H1 (cell line): ENCODE results near the gene TDRD9. TPM values are rescaled to one million over a fixed set of nuclear protein-coding genes. Genes with fewer than 3 reads are reported as not detected.

Experiments used
- CTCF ChIA-PET: fragments of 300-600 bp; sonication (Branson Sonifier 250); formaldehyde crosslinking; loops from one replicate; lab custom pipeline; 2021; ENCODE audit not compliant: partially characterized antibody; lab: Charles Lee
- POLR2A ChIA-PET: fragments of 300-600 bp; sonication (Branson Sonifier 250); formaldehyde crosslinking; loops from one replicate; lab custom pipeline; 2021; ENCODE audit warnings: inconsistent platforms; ENCODE audit not compliant: partially characterized antibody; lab: Charles Lee
- DNase-seq, 2 experiments: peaks; one replicate each; pipeline versions ENCODE4 v3.0.0 to v3.0.0-alpha.2; 2010 to 2022; ENCODE audit warnings: low spot score in 2 of 2, low read depth in 1 of 2, mixed read lengths in 1 of 2
- FAIRE-seq: peaks from 2 replicates; lab custom pipeline; 2011; peaks lifted over from hg19 to GRCh38; lab: Jason Lieb, UNC
- H2AFZ ChIP-seq: 2 replicates; pipeline ENCODE4 v1.8.1; 2012; ENCODE audit warnings: low read length, inconsistent platforms
- H2AK5ac ChIP-seq: 2 replicates; pipeline ENCODE4 v1.6.1; 2013; ENCODE audit warnings: low read depth, low read length
- H2BK120ac ChIP-seq: replicated peaks from 2 replicates; pipeline ENCODE3; 2013; ENCODE audit warnings: low read depth, low read length, inconsistent platforms
- H2BK12ac ChIP-seq: 2 replicates; pipeline ENCODE4 v1.6.1; 2013; ENCODE audit warnings: low read depth, low read length
- H2BK15ac ChIP-seq: 2 replicates; pipeline ENCODE4 v1.6.1; 2013; ENCODE audit warnings: low read length
- H2BK20ac ChIP-seq: 2 replicates; pipeline ENCODE4 v1.6.1; 2013; ENCODE audit warnings: low read length
- H2BK5ac ChIP-seq: 2 replicates; pipeline ENCODE4 v1.6.1; 2013; ENCODE audit warnings: low read depth, low read length
- H3K14ac ChIP-seq: 2 replicates; pipeline ENCODE4 v1.6.1; 2013; ENCODE audit warnings: inconsistent platforms; ENCODE audit not compliant: insufficient read length
- H3K18ac ChIP-seq: 2 replicates; pipeline ENCODE4 v1.6.1; 2013; ENCODE audit warnings: low read length; ENCODE audit errors: extremely low read depth
- H3K23ac ChIP-seq: 2 replicates; pipeline ENCODE4 v1.6.1; 2013; ENCODE audit warnings: inconsistent platforms; ENCODE audit not compliant: insufficient read length
- H3K23me2 ChIP-seq: 2 replicates; pipeline ENCODE4 v1.6.1; 2013; ENCODE audit warnings: low read depth, low read length
- H3K27ac ChIP-seq: 2 replicates; pipeline ENCODE4 v1.6.1; 2011; ENCODE audit warnings: low read depth, low read length, inconsistent platforms
- H3K27me3 ChIP-seq, 4 experiments: replicated peaks in 1 of 4; 1 replicate in 1 of 4; 2 replicates in 3 of 4; pipeline versions ENCODE4 v1.6.1 to v1.8.1; 2011 to 2013; ENCODE audit warnings: low read length in 3 of 4, mild to moderate bottlenecking in 3 of 4, inconsistent platforms in 2 of 4, mixed read lengths in 2 of 4, moderate library complexity in 1 of 4; ENCODE audit not compliant: control insufficient read depth in 3 of 4, insufficient read depth in 3 of 4; ENCODE audit errors: extremely low read depth in 1 of 4
- H3K36me3 ChIP-seq, 4 experiments: 2 replicates each; pipeline versions ENCODE4 v1.6.1 to v1.8.1; 2011 to 2013; ENCODE audit warnings: mild to moderate bottlenecking in 4 of 4, low read length in 3 of 4, moderate library complexity in 2 of 4, control low read depth in 1 of 4, inconsistent platforms in 1 of 4; ENCODE audit not compliant: insufficient read depth in 4 of 4, control insufficient read depth in 2 of 4
- H3K4ac ChIP-seq: replicated peaks from 2 replicates; pipeline ENCODE3; 2013; ENCODE audit warnings: low read length, low read depth, mixed read lengths, inconsistent platforms; ENCODE audit not compliant: insufficient read length
- H3K4me1 ChIP-seq, 4 experiments: replicated peaks in 1 of 4; 1 replicate in 1 of 4; 2 replicates in 3 of 4; pipeline versions ENCODE4 v1.6.1 to v1.8.1; 2011 to 2013; ENCODE audit warnings: low read length in 3 of 4, inconsistent platforms in 2 of 4, mixed read lengths in 1 of 4; ENCODE audit not compliant: insufficient read depth in 4 of 4, control insufficient read depth in 3 of 4
- H3K4me2 ChIP-seq, 2 experiments: 2 replicates each; pipeline versions ENCODE4 v1.6.1 to v1.8.1; 2011 to 2013; ENCODE audit warnings: low read depth in 2 of 2, low read length in 2 of 2, control low read depth in 1 of 2, inconsistent platforms in 1 of 2, mild to moderate bottlenecking in 1 of 2; ENCODE audit not compliant: insufficient read depth in 1 of 2
- H3K4me3 ChIP-seq, 4 experiments: fragments of 200-600, 300-600 bp in 1 of 4; sonication (generic), shearing (Covaris generic), sonication (Bioruptor Twin) in 1 of 4; 2 replicates each; pipeline versions ENCODE4 v1.5.1 to v1.8.1; 2011 to 2016; ENCODE audit warnings: low read length in 4 of 4, low read depth in 3 of 4, control low read depth in 2 of 4, inconsistent platforms in 2 of 4, mild to moderate bottlenecking in 2 of 4, mixed read lengths in 1 of 4, moderate library complexity in 1 of 4; ENCODE audit not compliant: insufficient read depth in 2 of 4; ENCODE audit errors: extremely low read depth in 1 of 4
- H3K56ac ChIP-seq: replicated peaks from 2 replicates; pipeline ENCODE3; 2013; ENCODE audit warnings: low read depth, mild to moderate bottlenecking, mixed read lengths, low read length, inconsistent platforms; ENCODE audit not compliant: insufficient read length
- H3K79me1 ChIP-seq: 2 replicates; pipeline ENCODE4 v1.6.1; 2013; ENCODE audit warnings: low read depth, low read length, control low read depth
- H3K79me2 ChIP-seq, 2 experiments: 2 replicates each; pipeline versions ENCODE4 v1.6.1 to v1.8.1; 2012 to 2013; ENCODE audit warnings: low read length in 2 of 2, mild to moderate bottlenecking in 2 of 2, inconsistent platforms in 1 of 2; ENCODE audit not compliant: insufficient read depth in 2 of 2, control insufficient read depth in 1 of 2
- H3K9ac ChIP-seq, 4 experiments: replicated peaks in 1 of 4; 1 replicate in 1 of 4; 2 replicates in 3 of 4; pipeline versions ENCODE4 v1.6.1 to v1.8.1; 2011 to 2013; ENCODE audit warnings: low read depth in 3 of 4, low read length in 3 of 4, control low read depth in 2 of 4, mild to moderate bottlenecking in 2 of 4, moderate library complexity in 2 of 4, inconsistent platforms in 1 of 4; ENCODE audit errors: extremely low read depth in 1 of 4
- H3K9me3 ChIP-seq, 2 experiments: 2 replicates each; pipeline versions ENCODE4 v1.6.1 to v1.8.1; 2012 to 2013; ENCODE audit warnings: mild to moderate bottlenecking in 2 of 2, moderate library complexity in 2 of 2, control low read depth in 1 of 2, inconsistent platforms in 1 of 2, low read depth in 1 of 2, low read length in 1 of 2, mixed read lengths in 1 of 2; ENCODE audit not compliant: insufficient read depth in 2 of 2
- H4K20me1 ChIP-seq, 2 experiments: replicated peaks in 1 of 2; 2 replicates each; pipeline versions ENCODE3 to v1.8.1; 2011 to 2013; ENCODE audit warnings: inconsistent platforms in 2 of 2, low read length in 2 of 2, mild to moderate bottlenecking in 1 of 2; ENCODE audit not compliant: insufficient read depth in 2 of 2, control insufficient read depth in 1 of 2
- H4K5ac ChIP-seq: 2 replicates; pipeline ENCODE4 v1.6.1; 2013; ENCODE audit warnings: low read length, low read depth, mixed read lengths, inconsistent platforms; ENCODE audit not compliant: insufficient read length
- H4K8ac ChIP-seq: 2 replicates; pipeline ENCODE4 v1.8.0; 2013; ENCODE audit warnings: mild to moderate bottlenecking, moderate library complexity, low read length, inconsistent platforms; ENCODE audit not compliant: insufficient read depth; ENCODE audit errors: extremely low read depth
- H4K91ac ChIP-seq: replicated peaks from 2 replicates; pipeline ENCODE3; 2013; ENCODE audit warnings: low read length, mixed read lengths, inconsistent platforms; ENCODE audit not compliant: insufficient read length
- CREB1 ChIP-seq: IDR thresholded peaks from 2 replicates; pipeline ENCODE4 v1.6.1; 2012; ENCODE audit warnings: inconsistent platforms
- GABPA ChIP-seq: IDR thresholded peaks from 2 replicates; pipeline ENCODE4 v1.6.1; 2011; ENCODE audit warnings: mild to moderate bottlenecking, low read length, moderate library complexity, borderline replicate concordance; ENCODE audit not compliant: insufficient read depth
- JUN ChIP-seq: IDR thresholded peaks from 2 replicates; pipeline ENCODE4 v1.6.1; 2011; ENCODE audit warnings: low read depth, mild to moderate bottlenecking, improper control_type of control experiment, low read length
- KDM4A ChIP-seq: IDR thresholded peaks from one replicate; pipeline ENCODE4 v1.7.1; 2012; ENCODE audit warnings: low read depth, mild to moderate bottlenecking, moderate library complexity, low read length, inconsistent platforms; ENCODE audit not compliant: severe bottlenecking
- KDM5A ChIP-seq: fragments of 200-600 bp; IDR thresholded peaks from 2 replicates; pipeline ENCODE4 v1.7.1; 2012; ENCODE audit warnings: mild to moderate bottlenecking, low read length, inconsistent platforms, mixed read lengths
- RBBP5 ChIP-seq: IDR thresholded peaks from 2 replicates; pipeline ENCODE4 v1.7.1; 2012; ENCODE audit warnings: low read depth, mild to moderate bottlenecking, inconsistent platforms, low read length, moderate library complexity, borderline replicate concordance
- SAP30 ChIP-seq: fragments of 300-600 bp; sonication (generic); IDR thresholded peaks from 2 replicates; pipeline ENCODE4 v1.7.1; 2012; ENCODE audit warnings: low read length, moderate library complexity, mild to moderate bottlenecking, inconsistent platforms; ENCODE audit not compliant: insufficient read depth, insufficient replicate concordance
- SRF ChIP-seq: IDR thresholded peaks from 2 replicates; pipeline ENCODE4 v1.6.1; 2011; ENCODE audit warnings: mild to moderate bottlenecking, low read depth, low read length, moderate library complexity
- TCF12 ChIP-seq: IDR thresholded peaks from 2 replicates; pipeline ENCODE4 v1.6.1; 2011; ENCODE audit warnings: low read depth, mild to moderate bottlenecking, low read length
- USF2 ChIP-seq: IDR thresholded peaks from 2 replicates; pipeline ENCODE4 v1.6.1; 2011; ENCODE audit warnings: low read length, improper control_type of control experiment
- YY1 ChIP-seq: IDR thresholded peaks from 2 replicates; pipeline ENCODE4 v1.6.1; 2011; ENCODE audit warnings: low read depth, mild to moderate bottlenecking, low read length
- WGBS, 2 experiments: shearing (Covaris generic) in 1 of 2; methylation state at CpG; one replicate each; pipeline versions ENCODE4 v1.1.6 to v1.1.7; 2013 to 2015; ENCODE audit warnings: low lambda C conversion rate in 2 of 2, mixed read lengths in 2 of 2, inconsistent platforms in 1 of 2, low coverage in 1 of 2, missing lambda C conversion rate in 1 of 2; ENCODE audit not compliant: insufficient replicate concordance in 2 of 2, insufficient coverage in 1 of 2, insufficient read length in 1 of 2; ENCODE audit errors: extremely low coverage in 1 of 2, missing lambda C conversion rate in 1 of 2; 5-methylcytosine and 5-hydroxymethylcytosine counted together
- polyA plus RNA-seq, 7 experiments: library from polyadenylated mRNA; depleted of rRNA in 3 of 7; stranded (reverse) in 5 of 7; unstranded in 2 of 7; fragments of >200 nt in 5 of 7; fragments of 200-250 nt in 2 of 7; gene quantifications; 1 replicate in 5 of 7; 2 replicates in 1 of 7; 4 replicates in 1 of 7; pipeline versions ENCODE4 v1.2.1 to v1.2.3, GENCODE V29; 2011 to 2013; ENCODE audit warnings: missing spikeins in 2 of 7, mixed read lengths in 2 of 7
- total RNA-seq: library from RNA; stranded (reverse); fragmentation: NEBNext Ultra II Directional; extraction: Animal tissue kit (Norgen Biotek cat#: 25700); gene quantifications from 2 replicates; pipeline ENCODE4 v1.2.1, GENCODE V29; 2021

Gene TDRD9
- total and polyA plus RNA-seq, 2 of the 8 experiments (the other 6 are each of a cell fraction or from before 2014, with no cell fraction given), result not detected

GRCh38 chr14:103989034-103989433 is 60.8 kb downstream of the TDRD9 start:
- CTCF ChIA-PET, result interaction anchor here (2.4 to 4.9 kb wide), 2 partner anchors 8 to 88 kb away, joined by 8 to 21 read pairs; no protein-coding TSS in a partner anchor
- WGBS, 2 experiments, result 83% methylated on average over 1 of the region's 1 CpG; no CpG with 5 or more reads in 1 of the 2 experiments
- no peak overlapping the region for H3K9ac ChIP-seq

More at GRCh38 chr14:103989034-103989433, 60.8 kb downstream of the TDRD9 start:
- Histone ChIP-seq H3K79me1 (no peaks in the 10 kb centered on the region), H4K91ac (no peak overlapping the region), H3K27me3 (no peaks in the 10 kb centered on the region), H2BK120ac (no peak overlapping the region), H2BK12ac (no peak overlapping the region), H4K8ac (no peak overlapping the region), H3K56ac (no peak overlapping the region), H4K5ac (no peak overlapping the region), H3K23ac (no peak overlapping the region), H3K4ac (no peak overlapping the region), H2BK15ac (no peak overlapping the region), H2AK5ac (no peak overlapping the region), H4K20me1 (no peaks in the 10 kb centered on the region), H3K4me3 (no peak overlapping the region), H3K27ac (no peak overlapping the region), H3K36me3 (no peaks in the 10 kb centered on the region), H3K4me2 (no peak overlapping the region), H2BK20ac (no peak overlapping the region), H2BK5ac (no peak overlapping the region), H3K9me3 (peaks cover 24 to 26% of the 10 kb centered on the region in 2 experiments), H3K14ac (no peak overlapping the region), H3K79me2 (no peaks in the 10 kb centered on the region), H3K23me2 (no peaks in the 10 kb centered on the region), H2AFZ (no peak overlapping the region), H3K18ac (no peak overlapping the region), H3K4me1 (no peaks in the 10 kb centered on the region)
- POLR2A ChIA-PET, result no interaction called here
- no peak for TF ChIP-seq USF2
- TF ChIP-seq KDM4A, result no peak
- no peak for TF ChIP-seq JUN
- TF ChIP-seq CREB1, result no peak
- TF ChIP-seq KDM5A, result no peak
- no peak for TF ChIP-seq TCF12
- TF ChIP-seq SAP30, result no peak
- no peak for TF ChIP-seq YY1
- no peak for TF ChIP-seq GABPA
- TF ChIP-seq RBBP5, result no peak
- TF ChIP-seq SRF, result no peak
- DNase-seq, result no peak
- FAIRE-seq, result no peak
